K562 (cell line): ENCODE results near the gene IFT27. TPM values are rescaled to one million over a fixed set of nuclear protein-coding genes. Genes with fewer than 3 reads are reported as not detected.

Experiments
- CBX2 ChIP-seq: fragments of 200-600 bp; sonication (generic); IDR thresholded peaks from one replicate; pipeline ENCODE4 v1.6.1; 2012; ENCODE audit warnings: mild to moderate bottlenecking, low read length, inconsistent platforms; ENCODE audit not compliant: insufficient read depth, poor library complexity, severe bottlenecking
- IRF2 ChIP-seq: sonication (generic); formaldehyde crosslinking; IDR thresholded peaks from 2 replicates; pipeline ENCODE4 v1.8.1; 2022; ENCODE audit warnings: mild to moderate bottlenecking, missing genetic modification reagents
- NRF1 ChIP-seq, 2 experiments: fragments of 450-650 bp; IDR thresholded peaks in 1 of 2; conservative IDR thresholded peaks in 1 of 2; 2 replicates each; pipeline ENCODE4 v1.6.1; 2014; ENCODE audit warnings: mild to moderate bottlenecking in 2 of 2
- ZNF184 ChIP-seq: sonication (generic); formaldehyde crosslinking; IDR thresholded peaks from 2 replicates; pipeline ENCODE4 v1.5.0; 2020; ENCODE audit warnings: missing genetic modification reagents
- ZNF384 ChIP-seq: IDR thresholded peaks from 2 replicates; pipeline ENCODE4 v1.6.1; 2012; ENCODE audit warnings: low read depth, low read length, improper control_type of control experiment
- polyA plus RNA-seq, 8 experiments: library from polyadenylated mRNA; depleted of rRNA in 4 of 8; stranded (reverse) in 5 of 8; unstranded in 3 of 8; fragments of >200 nt; fragmentation: Nextera tagmentation in 2 of 8; fragmentation: Illumina TruSeq in 1 of 8; extraction: Ambion mirVana in 2 of 8; extraction: Trizol in 1 of 8; gene quantifications; 2 replicates each; pipeline versions ENCODE4 v1.2.1 to v1.2.3, GENCODE V29; 2011 to 2014; ENCODE audit warnings: inconsistent platforms in 1 of 8, missing spikeins in 1 of 8
- total RNA-seq, 7 experiments: library from RNA; depleted of rRNA in 6 of 7; stranded (reverse); fragments of >200 nt in 6 of 7; fragmentation: Illumina TruSeq in 2 of 7; extraction: Trizol in 2 of 7; gene quantifications; 2 replicates each; pipeline versions ENCODE4 v1.2.1 to v1.2.3, GENCODE V29; 2011 to 2021; ENCODE audit warnings: low replicate concordance in 1 of 7
- TF ChIP-seq, protein P1 (sequence below), 3 experiments: fragments of 200-800 bp in 1 of 3; fragments of 250-450 bp in 1 of 3; fragments of 450-650 bp in 1 of 3; sonication (Bioruptor Pico) in 1 of 3; sonication (Bioruptor generic) in 1 of 3; formaldehyde crosslinking in 1 of 3; IDR thresholded peaks; 2 replicates each; pipeline versions ENCODE4 v1.6.1 to v1.8.0; 2016 to 2022; ENCODE audit warnings: mild to moderate bottlenecking in 2 of 3, missing genetic modification characterization in 2 of 3, missing compliant biosample characterization in 1 of 3, moderate library complexity in 1 of 3

The IFT27 gene
- total and polyA plus RNA-seq, 9 of the 15 experiments (the other 6 are each of a cell fraction or from before 2014, with no cell fraction given): 0.01 to 1.4 (median 0.14) TPM; not detected in 1

DNA sequence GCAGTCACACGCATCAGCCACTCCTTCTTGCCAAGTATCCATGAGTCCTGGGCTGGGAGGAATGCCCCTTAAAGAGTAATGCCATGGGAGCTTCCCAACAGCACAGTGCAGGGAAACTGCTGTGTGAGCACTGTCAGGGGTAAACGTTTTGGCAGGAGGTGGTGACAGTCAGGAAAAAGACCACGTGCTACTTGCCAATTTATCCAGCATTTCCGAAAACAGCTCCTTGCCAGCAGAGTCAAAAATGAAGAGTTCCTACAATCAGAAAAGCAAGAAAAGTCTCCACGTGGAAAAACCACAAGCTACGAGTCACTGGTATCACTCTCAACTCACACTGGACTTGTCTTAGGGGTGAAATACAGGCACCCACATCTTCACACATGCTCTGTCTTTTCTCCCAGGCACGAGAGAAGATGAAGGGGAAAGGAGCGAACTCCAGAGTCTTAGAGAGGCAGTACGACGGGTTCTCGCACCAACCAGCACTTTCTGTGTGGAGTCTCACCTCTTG lies 9.9 kb downstream of the IFT27 start (continued):
- TF ChIP-seq, protein P1, sequence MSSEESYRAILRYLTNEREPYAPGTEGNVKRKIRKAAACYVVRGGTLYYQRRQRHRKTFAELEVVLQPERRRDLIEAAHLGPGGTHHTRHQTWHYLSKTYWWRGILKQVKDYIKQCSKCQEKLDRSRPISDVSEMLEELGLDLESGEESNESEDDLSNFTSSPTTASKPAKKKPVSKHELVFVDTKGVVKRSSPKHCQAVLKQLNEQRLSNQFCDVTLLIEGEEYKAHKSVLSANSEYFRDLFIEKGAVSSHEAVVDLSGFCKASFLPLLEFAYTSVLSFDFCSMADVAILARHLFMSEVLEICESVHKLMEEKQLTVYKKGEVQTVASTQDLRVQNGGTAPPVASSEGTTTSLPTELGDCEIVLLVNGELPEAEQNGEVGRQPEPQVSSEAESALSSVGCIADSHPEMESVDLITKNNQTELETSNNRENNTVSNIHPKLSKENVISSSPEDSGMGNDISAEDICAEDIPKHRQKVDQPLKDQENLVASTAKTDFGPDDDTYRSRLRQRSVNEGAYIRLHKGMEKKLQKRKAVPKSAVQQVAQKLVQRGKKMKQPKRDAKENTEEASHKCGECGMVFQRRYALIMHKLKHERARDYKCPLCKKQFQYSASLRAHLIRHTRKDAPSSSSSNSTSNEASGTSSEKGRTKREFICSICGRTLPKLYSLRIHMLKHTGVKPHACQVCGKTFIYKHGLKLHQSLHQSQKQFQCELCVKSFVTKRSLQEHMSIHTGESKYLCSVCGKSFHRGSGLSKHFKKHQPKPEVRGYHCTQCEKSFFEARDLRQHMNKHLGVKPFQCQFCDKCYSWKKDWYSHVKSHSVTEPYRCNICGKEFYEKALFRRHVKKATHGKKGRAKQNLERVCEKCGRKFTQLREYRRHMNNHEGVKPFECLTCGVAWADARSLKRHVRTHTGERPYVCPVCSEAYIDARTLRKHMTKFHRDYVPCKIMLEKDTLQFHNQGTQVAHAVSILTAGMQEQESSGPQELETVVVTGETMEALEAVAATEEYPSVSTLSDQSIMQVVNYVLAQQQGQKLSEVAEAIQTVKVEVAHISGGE (CRISPR knock-in tag; IDR thresholded peaks at IDR 0.05): no peak
- no peak for TF ChIP-seq NRF1 (conservative IDR thresholded peaks at IDR 0.05 in 1 of 2, IDR thresholded peaks at IDR 0.05 in 1 of 2)
- TF ChIP-seq CBX2: no peak
- TF ChIP-seq ZNF384: no peak
- TF ChIP-seq IRF2 (CRISPR knock-in tag): no peak
- no peak for TF ChIP-seq ZNF184 (CRISPR knock-in tag)
- TF ChIP-seq, all 486 proteins: peak for 0
